ENCODE measurements around the gene LRRC34. TPM values are rescaled to one million over a fixed set of nuclear protein-coding genes. Genes with fewer than 3 reads are reported as not detected.

LRRC34 gene
- total RNA-seq, 1 donor from 2014 or later, result 2.8 TPM

DNA sequence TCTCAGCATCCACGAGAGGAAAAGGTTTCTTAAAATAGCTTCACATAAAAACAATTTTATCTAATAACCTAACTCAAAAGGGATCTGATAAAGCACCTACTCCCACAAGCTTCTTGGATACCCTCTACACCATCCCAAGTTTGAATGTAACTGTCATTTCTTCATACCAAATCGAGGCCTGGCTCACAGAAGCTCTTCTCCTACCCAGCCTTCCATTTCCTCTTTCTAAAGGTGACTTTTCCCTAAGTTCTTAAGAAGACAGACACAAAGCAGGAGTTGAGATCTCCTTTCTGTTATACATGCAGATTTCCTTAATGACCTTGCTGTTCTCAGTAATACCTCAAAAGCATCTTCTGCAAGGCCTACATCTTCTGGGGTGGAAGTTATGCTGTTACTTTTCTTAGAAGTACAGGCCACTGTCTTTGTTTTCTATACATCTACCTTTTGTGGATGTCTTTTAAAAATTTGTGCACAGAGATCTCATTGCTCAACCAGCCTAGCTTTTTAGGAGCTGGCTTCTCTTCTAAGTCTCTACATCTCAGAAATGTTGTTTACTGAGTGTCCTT lies 3.4 kb downstream of the LRRC34 start:
- intact Hi-C loops (cut with micrococcal nuclease), result no loop called here
- peak overlapping the region; percentile 19 for H3K4me3 Mint-ChIP-seq
- peaks cover 3% of the 10 kb centered on the region for H3K36me3 Mint-ChIP-seq (ENCODE audit: low read depth)
- peaks cover 45% of the 10 kb centered on the region for H3K4me1 Mint-ChIP-seq (ENCODE audit: low read depth)
- peak overlapping the region; percentile 20 for H3K27ac Mint-ChIP-seq
- no peaks in the 10 kb centered on the region for H3K9me3 Mint-ChIP-seq
- no peaks in the 10 kb centered on the region for H3K27me3 Mint-ChIP-seq (ENCODE audit: insufficient read depth)
- no peak for DNase-seq (ENCODE audit: low spot score)

DNA sequence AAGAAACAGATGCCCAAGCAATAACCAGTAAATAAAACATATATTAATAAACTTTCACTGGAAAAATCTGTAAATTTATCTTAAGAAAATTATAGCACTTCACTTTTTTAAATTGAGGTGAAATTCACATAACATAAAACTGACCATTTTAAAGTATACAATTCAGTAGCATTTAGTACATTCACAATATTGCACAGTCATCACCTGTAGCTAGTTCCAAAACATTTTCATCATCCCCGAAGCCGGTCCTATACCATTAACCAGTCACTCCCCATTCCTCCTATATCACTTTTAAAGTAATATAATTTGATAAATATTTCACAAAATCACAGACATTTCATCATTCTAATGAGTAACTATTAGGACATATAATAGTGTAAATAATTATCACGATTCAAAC lies 8.0 kb downstream of the LRRC34 start:
- Mint-ChIP-seq H3K9me3 (no peaks in the 10 kb centered on the region), H3K4me1 (ENCODE audit: low read depth) (peaks cover 14% of the 10 kb centered on the region), H3K36me3 (ENCODE audit: low read depth) (peaks cover 7% of the 10 kb centered on the region), H3K27me3 (ENCODE audit: insufficient read depth) (no peaks in the 10 kb centered on the region), H3K27ac (no peak overlapping the region), H3K4me3 (no peak overlapping the region)
- no peak for DNase-seq (ENCODE audit: low spot score)
- intact Hi-C loops (cut with micrococcal nuclease), result no loop called here

DNA sequence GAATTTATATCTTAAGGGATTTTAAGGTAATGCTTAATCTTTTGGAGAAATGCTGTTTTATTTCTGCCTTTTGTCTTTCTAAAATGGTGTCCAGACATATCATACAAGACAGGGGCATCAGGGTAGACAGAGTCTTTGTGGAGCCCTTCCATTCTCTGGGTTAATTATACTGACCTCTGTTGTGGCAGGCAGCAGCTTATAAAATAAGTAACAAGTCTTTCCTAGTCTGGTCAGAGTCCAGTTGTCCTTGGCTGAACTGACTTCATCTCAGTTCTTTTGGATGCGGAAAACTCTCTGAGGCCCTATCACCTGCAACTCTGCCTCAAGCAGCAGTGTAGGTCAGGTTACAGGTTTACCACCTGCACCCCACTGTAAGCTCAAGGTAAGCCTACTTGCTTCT lies 20.3 kb downstream of the LRRC34 start:
- H3K36me3 Mint-ChIP-seq (ENCODE audit: low read depth), result peaks cover 30% of the 10 kb centered on the region

DNA sequence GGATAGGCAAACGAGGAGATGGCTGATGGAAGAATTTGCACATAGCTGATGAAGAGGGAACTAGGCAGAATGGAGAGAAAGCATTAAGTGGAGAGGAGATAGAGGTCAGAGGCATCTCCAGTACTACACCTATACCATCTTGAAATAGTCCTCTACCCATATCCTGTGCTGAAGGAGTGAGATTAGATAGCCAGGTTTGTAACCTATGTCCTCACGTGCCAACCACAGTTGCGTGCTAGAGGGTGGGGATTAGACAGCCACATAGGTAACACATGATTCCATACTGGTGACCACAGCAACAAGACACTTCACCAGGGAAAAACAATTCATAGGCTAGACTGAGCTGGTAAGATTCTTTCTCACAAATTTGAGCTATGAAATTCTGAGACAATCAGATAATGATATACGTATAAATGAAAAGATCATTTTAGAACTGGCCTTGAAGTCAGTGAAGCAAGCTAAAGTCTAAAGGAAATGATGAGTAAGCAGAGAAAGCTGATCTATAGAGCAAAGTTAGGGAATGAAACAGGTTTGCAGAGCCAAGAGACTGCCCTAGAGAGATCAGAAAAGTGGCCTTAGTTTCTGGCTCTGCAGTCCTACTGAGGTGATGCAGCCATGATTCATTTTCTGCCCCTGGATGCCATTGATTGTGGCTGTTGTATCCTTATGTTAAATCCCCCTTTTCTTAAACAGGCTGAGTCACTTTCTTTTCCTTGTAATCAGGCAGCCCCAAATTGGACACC lies 21.8 kb downstream of the LRRC34 start:
- Mint-ChIP-seq H3K4me1 (ENCODE audit: low read depth) (peaks cover 12% of the 10 kb centered on the region), H3K27me3 (ENCODE audit: insufficient read depth) (no peaks in the 10 kb centered on the region), H3K27ac (no peak overlapping the region), H3K36me3 (ENCODE audit: low read depth) (peaks cover 41% of the 10 kb centered on the region), H3K9me3 (no peaks in the 10 kb centered on the region), H3K4me3 (no peak overlapping the region)
- DNase-seq (ENCODE audit: low spot score), result no peak
- intact Hi-C loops (cut with micrococcal nuclease), result no loop called here

More for the DNA sequence above, 20.3 kb downstream of the LRRC34 start:
- no peaks in the 10 kb centered on the region for H3K27me3 Mint-ChIP-seq (ENCODE audit: insufficient read depth)
- no peaks in the 10 kb centered on the region for H3K9me3 Mint-ChIP-seq
- peaks cover 12% of the 10 kb centered on the region for H3K4me1 Mint-ChIP-seq (ENCODE audit: low read depth)
- H3K4me3 Mint-ChIP-seq, result no peak overlapping the region
- intact Hi-C loops (cut with micrococcal nuclease), result loop anchor here (2.0 kb wide), 1 partner anchor 14 kb away; no protein-coding TSS in a partner anchor
- H3K27ac Mint-ChIP-seq, result no peak overlapping the region
- no peak for DNase-seq (ENCODE audit: low spot score)

DNA sequence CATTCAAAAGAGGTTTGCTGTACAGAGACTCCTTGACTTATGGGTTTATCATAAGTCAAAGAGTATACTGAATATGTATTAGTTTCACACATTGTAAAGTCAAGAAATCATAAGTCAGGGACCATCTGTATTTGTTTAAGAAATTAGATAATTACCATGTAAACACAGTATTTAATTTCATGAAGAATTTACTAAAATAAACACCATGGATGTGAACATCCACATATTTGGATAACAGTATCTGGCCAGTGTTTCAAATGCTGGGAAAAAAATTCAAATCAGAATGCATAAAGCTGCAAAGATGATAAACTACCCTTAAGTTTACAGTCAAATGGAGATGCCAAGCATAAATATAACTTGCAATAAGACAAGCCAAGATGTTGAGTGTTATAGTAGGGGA lies 22.5 kb downstream of the LRRC34 start:
- Mint-ChIP-seq H3K27me3 (ENCODE audit: insufficient read depth) (no peaks in the 10 kb centered on the region), H3K4me1 (ENCODE audit: low read depth) (peaks cover 12% of the 10 kb centered on the region), H3K36me3 (ENCODE audit: low read depth) (peaks cover 45% of the 10 kb centered on the region), H3K27ac (no peak overlapping the region), H3K4me3 (no peak overlapping the region), H3K9me3 (no peaks in the 10 kb centered on the region)
- intact Hi-C loops (cut with micrococcal nuclease), result no loop called here
- no peak for DNase-seq (ENCODE audit: low spot score)

GRCh38 chr3:169787791-169788190 lies 24.9 kb downstream of the LRRC34 start:
- intact Hi-C loops (cut with micrococcal nuclease), result no loop called here
- H3K36me3 Mint-ChIP-seq (ENCODE audit: low read depth), result peaks cover 42% of the 10 kb centered on the region
- no peak for DNase-seq (ENCODE audit: low spot score)
- H3K4me1 Mint-ChIP-seq (ENCODE audit: low read depth), result peaks cover 12% of the 10 kb centered on the region
- H3K4me3 Mint-ChIP-seq, result no peak overlapping the region
- no peak overlapping the region for H3K27ac Mint-ChIP-seq
- no peaks in the 10 kb centered on the region for H3K27me3 Mint-ChIP-seq (ENCODE audit: insufficient read depth)
- no peaks in the 10 kb centered on the region for H3K9me3 Mint-ChIP-seq

- Mint-ChIP-seq H3K36me3 (ENCODE audit: low read depth) (peaks cover 41% of the 10 kb centered on the region), H3K4me1 (ENCODE audit: low read depth) (peaks cover 12% of the 10 kb centered on the region), H3K4me3 (no peak overlapping the region), H3K27ac (no peak overlapping the region), H3K27me3 (ENCODE audit: insufficient read depth) (no peaks in the 10 kb centered on the region), H3K9me3 (no peaks in the 10 kb centered on the region)
- intact Hi-C loops (cut with micrococcal nuclease), result no loop called here
- no peak for DNase-seq (ENCODE audit: low spot score)
Observed at GRCh38 chr3:169787120-169787519, 25.6 kb downstream of the LRRC34 start.

- Mint-ChIP-seq H3K27ac (peak overlapping the region; percentile 41), H3K36me3 (ENCODE audit: low read depth) (peaks cover 45% of the 10 kb centered on the region), H3K27me3 (ENCODE audit: insufficient read depth) (no peaks in the 10 kb centered on the region), H3K4me1 (ENCODE audit: low read depth) (peaks cover 38% of the 10 kb centered on the region), H3K9me3 (no peaks in the 10 kb centered on the region), H3K4me3 (no peak overlapping the region)
- intact Hi-C loops (cut with micrococcal nuclease), result no loop called here
- DNase-seq (ENCODE audit: low spot score), result no peak
Observed at GRCh38 chr3:169781209-169781855, 31.4 kb downstream of the LRRC34 start.

DNA sequence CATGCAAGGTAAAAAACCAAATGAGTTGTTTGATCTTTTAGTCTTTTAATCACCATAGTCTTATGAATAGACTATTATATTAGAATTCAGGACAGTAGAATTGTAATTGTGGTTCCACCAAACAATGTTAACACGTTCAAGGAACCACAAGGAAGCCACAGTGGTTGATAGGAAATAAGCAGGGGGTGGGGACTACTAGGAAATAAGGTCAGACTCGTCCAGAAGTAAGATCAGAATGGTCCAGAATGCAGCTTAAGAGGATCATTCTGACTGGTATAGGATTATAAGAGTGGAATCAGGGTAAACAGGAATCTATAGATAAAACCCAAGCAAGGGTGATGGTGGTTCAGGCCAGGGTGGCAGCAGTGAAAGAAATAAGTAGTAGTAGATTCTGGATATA lies 32.0 kb downstream of the LRRC34 start:
- H3K36me3 Mint-ChIP-seq (ENCODE audit: low read depth), result peaks cover 43% of the 10 kb centered on the region
- no peaks in the 10 kb centered on the region for H3K27me3 Mint-ChIP-seq (ENCODE audit: insufficient read depth)
- H3K4me3 Mint-ChIP-seq, result peak overlapping the region; percentile 34
- peak overlapping the region; percentile 41 for H3K27ac Mint-ChIP-seq
- DNase-seq (ENCODE audit: low spot score), result no peak
- peaks cover 44% of the 10 kb centered on the region for H3K4me1 Mint-ChIP-seq (ENCODE audit: low read depth)
- H3K9me3 Mint-ChIP-seq, result no peaks in the 10 kb centered on the region
- intact Hi-C loops (cut with micrococcal nuclease), result no loop called here

DNA sequence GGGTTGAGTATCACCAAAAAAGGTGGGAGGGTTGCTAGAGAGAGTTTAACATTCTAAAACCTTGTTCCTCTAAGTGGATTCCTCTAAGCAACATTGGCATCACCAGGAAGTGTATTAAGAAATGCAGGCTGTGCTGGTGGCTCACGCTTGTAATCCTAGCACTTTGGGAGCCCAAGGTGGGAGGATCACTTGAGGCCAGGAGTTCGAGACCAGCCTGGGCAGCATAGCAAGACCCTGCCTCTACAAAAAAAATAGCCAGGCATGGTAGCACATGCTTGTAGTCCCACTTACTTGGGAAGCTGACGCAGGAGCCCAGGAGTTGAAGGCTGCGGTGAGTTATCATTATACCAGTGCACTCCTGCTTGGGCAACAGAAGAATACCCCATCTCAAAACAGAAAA lies 34.9 kb downstream of the LRRC34 start:
- intact Hi-C loops (cut with micrococcal nuclease), result no loop called here
- DNase-seq (ENCODE audit: low spot score), result no peak
- Mint-ChIP-seq H3K27me3 (ENCODE audit: insufficient read depth) (no peaks in the 10 kb centered on the region), H3K27ac (no peak overlapping the region), H3K4me1 (ENCODE audit: low read depth) (peaks cover 67% of the 10 kb centered on the region), H3K36me3 (ENCODE audit: low read depth) (peaks cover 58% of the 10 kb centered on the region), H3K4me3 (no peak overlapping the region), H3K9me3 (no peaks in the 10 kb centered on the region)

- peaks cover 63% of the 10 kb centered on the region for H3K4me1 Mint-ChIP-seq (ENCODE audit: low read depth)
- no peak for DNase-seq (ENCODE audit: low spot score)
- H3K27me3 Mint-ChIP-seq (ENCODE audit: insufficient read depth), result peaks cover 5% of the 10 kb centered on the region
- peak overlapping the region; percentile 99 for H3K27ac Mint-ChIP-seq
- intact Hi-C loops (cut with micrococcal nuclease), result loop anchor here (5.0 kb wide), 2 partner anchors 1133 to 1688 kb away; partner anchors contain the start of genes EIF5A2 and TNIK
- H3K4me3 Mint-ChIP-seq, result peak overlapping the region; percentile 97
- peaks cover 35% of the 10 kb centered on the region for H3K36me3 Mint-ChIP-seq (ENCODE audit: low read depth)
- H3K9me3 Mint-ChIP-seq, result no peaks in the 10 kb centered on the region
Observed at GRCh38 chr3:169774186-169774585, 38.5 kb downstream of the LRRC34 start.

- Mint-ChIP-seq H3K27ac (peak within 1 kb of the TSS; percentile 99), H3K36me3 (ENCODE audit: low read depth) (peaks cover 30% of the 10 kb centered on the region), H3K27me3 (ENCODE audit: insufficient read depth) (peaks cover 5% of the 10 kb centered on the region), H3K4me3 (peak within 1 kb of the TSS; percentile 97), H3K4me1 (ENCODE audit: low read depth) (peaks cover 56% of the 10 kb centered on the region), H3K9me3 (no peaks in the 10 kb centered on the region)
- DNase-seq (ENCODE audit: low spot score), result peak; percentile 91
- intact Hi-C loops (cut with micrococcal nuclease), result loop anchor here (1.0 to 5.0 kb wide), 9 partner anchors 8 to 1689 kb away; partner anchors contain the start of genes EIF5A2, PHC3, PRKCI and RPL22L1
Observed at GRCh38 chr3:169772897-169773816, 39.5 kb downstream of the LRRC34 start, which contains the start of gene MYNN. TSS of gene MYNN (plus strand) at chr3:169773396. CDS start at chr3:169774296, 900 bp downstream.
